GM12878 (cell line): ENCODE measurements around the gene RANGAP1. TPM values are rescaled to one million over a fixed set of nuclear protein-coding genes. Genes with fewer than 3 reads are reported as not detected.

Experiments used
- ATAC-seq: fragments of 200-7000 bp; cut with Tn5 transposase; 3 replicates; pipeline ENCODE4 v1.9.1; 2020; ENCODE audit warnings: mild to moderate bottlenecking, moderate library complexity
- BruUV-seq: library from RNA; stranded (reverse); fragments of 400-500 nt; replicated peaks from 2 replicates; lab custom pipeline; 2021; lab: Mats Ljungman, UMichigan
- CTCF ChIA-PET: fragments of 300-600 bp; sonication (Branson Sonifier 250); formaldehyde crosslinking; extraction: SDS; loops from one replicate; lab custom pipeline; 2021; ENCODE audit warnings: inconsistent platforms; lab: Yijun Ruan, JAX
- POLR2A ChIA-PET: fragments of 350-600 bp; formaldehyde crosslinking; extraction: SDS; loops from one replicate; lab custom pipeline; 2021; ENCODE audit warnings: inconsistent platforms; lab: Charles Lee
- RAD21 ChIA-PET: fragments of 300-600 bp; sonication (Branson Sonifier 250); formaldehyde crosslinking; loops from one replicate; lab custom pipeline; 2023; ENCODE audit warnings: antibody characterized with exemption; ENCODE audit not compliant: unreplicated experiment; lab: Charles Lee
- SMC1A ChIA-PET: fragments of 300-600 bp; sonication (Branson Sonifier 250); formaldehyde crosslinking; loops from one replicate; lab custom pipeline; 2023; ENCODE audit not compliant: unreplicated experiment, uncharacterized antibody; lab: Charles Lee
- DNase-seq: peaks from one replicate; pipeline ENCODE4 v3.0.0-alpha.2; 2011; ENCODE audit warnings: low read depth, low spot score
- FAIRE-seq: peaks from 3 replicates; lab custom pipeline; 2011; peaks lifted over from hg19 to GRCh38; lab: Jason Lieb, UNC
- H2AFZ ChIP-seq: 2 replicates; pipeline ENCODE4 v1.6.0; 2011; ENCODE audit warnings: low read depth, low read length, control low read depth; ENCODE audit not compliant: control insufficient read depth
- H3K27ac ChIP-seq: 2 replicates; pipeline ENCODE4 v1.5.1; 2011; ENCODE audit warnings: control low read depth; ENCODE audit not compliant: control insufficient read depth, insufficient read depth
- H3K27me3 ChIP-seq, 2 experiments: replicated peaks in 1 of 2; 2 replicates each; pipeline versions ENCODE4 v1.6.0 to v1.6.1; 2011; ENCODE audit warnings: low read length in 1 of 2; ENCODE audit not compliant: control insufficient read depth in 2 of 2, insufficient read depth in 2 of 2
- H3K36me3 ChIP-seq, 2 experiments: 2 replicates each; pipeline ENCODE4 v1.5.1; 2011; ENCODE audit warnings: low read length in 1 of 2; ENCODE audit not compliant: control insufficient read depth in 2 of 2, insufficient read depth in 2 of 2
- H3K4me1 ChIP-seq: 2 replicates; pipeline ENCODE4 v1.6.1; 2011; ENCODE audit warnings: mild to moderate bottlenecking, low read length, moderate library complexity, mixed read lengths; ENCODE audit not compliant: control insufficient read depth, insufficient read depth
- H3K4me2 ChIP-seq: 2 replicates; pipeline ENCODE4 v1.6.0; 2011; ENCODE audit warnings: control low read depth; ENCODE audit not compliant: control insufficient read depth, insufficient read depth
- H3K4me3 ChIP-seq: fragments of 200-600 bp; sonication (generic); 2 replicates; pipeline ENCODE4 v1.5.1; 2016
- H3K79me2 ChIP-seq: 2 replicates; pipeline ENCODE4 v1.6.0; 2011; ENCODE audit warnings: low read length; ENCODE audit not compliant: control insufficient read depth, insufficient read depth
- H3K9ac ChIP-seq: 2 replicates; pipeline ENCODE4 v1.8.0; 2011; ENCODE audit warnings: low read length, control low read depth, mixed read lengths; ENCODE audit not compliant: control insufficient read depth, insufficient read depth
- H3K9me3 ChIP-seq: replicated peaks from 3 replicates; pipeline ENCODE4 v1.5.1; 2011; ENCODE audit warnings: mild to moderate bottlenecking, low read length; ENCODE audit not compliant: control insufficient read depth, insufficient read depth
- H4K20me1 ChIP-seq: 2 replicates; pipeline ENCODE4 v1.6.0; 2011; ENCODE audit not compliant: control insufficient read depth, insufficient read depth
- ATF7 ChIP-seq: fragments of 450-650 bp; IDR thresholded peaks from 2 replicates; pipeline ENCODE4 v1.6.1; 2016; ENCODE audit warnings: low read depth, mild to moderate bottlenecking
- BMI1 ChIP-seq: fragments of 450-650 bp; IDR thresholded peaks from 2 replicates; pipeline ENCODE4 v1.6.1; 2016; ENCODE audit warnings: mild to moderate bottlenecking, moderate library complexity, borderline replicate concordance
- BRCA1 ChIP-seq: IDR thresholded peaks from 2 replicates; pipeline ENCODE4 v1.6.1; 2011; ENCODE audit warnings: low read depth, low read length, improper control_type of control experiment
- ELK1 ChIP-seq: IDR thresholded peaks from 2 replicates; pipeline ENCODE4 v1.6.1; 2012; ENCODE audit warnings: low read depth, low read length, improper control_type of control experiment
- IKZF1 ChIP-seq: fragments of 450-650 bp; conservative IDR thresholded peaks from 2 replicates; pipeline ENCODE4 v1.6.1; 2017; ENCODE audit warnings: antibody characterized with exemption, mild to moderate bottlenecking
- NFYA ChIP-seq: IDR thresholded peaks from 2 replicates; pipeline ENCODE4 v1.6.1; 2011; ENCODE audit warnings: low read depth, mild to moderate bottlenecking, low read length, improper control_type of control experiment, borderline replicate concordance
- SP1 ChIP-seq: IDR thresholded peaks from one replicate; pipeline ENCODE4 v1.6.1; 2011; ENCODE audit warnings: low read depth, low read length
- WGBS: methylation state at CpG from one replicate; pipeline ENCODE4 v1.1.6; 2016; ENCODE audit warnings: low lambda C conversion rate; ENCODE audit not compliant: insufficient replicate concordance, insufficient coverage; ENCODE audit errors: missing lambda C conversion rate; 5-methylcytosine and 5-hydroxymethylcytosine counted together
- in situ Hi-C: fragments of 300-500 bp; cut with MboI; formaldehyde crosslinking; loops from 9 replicates; pipeline ENCODE4 v1.14.3; 2018; ENCODE audit warnings: mixed read lengths
- intact Hi-C: fragments of 100-400 bp; cut with micrococcal nuclease; formaldehyde crosslinking; loops from one replicate; pipeline ENCODE4 v1.14.2; 2022; ENCODE audit not compliant: unreplicated experiment
- polyA plus RNA-seq, 11 experiments: library from polyadenylated mRNA; depleted of rRNA in 4 of 11; unstranded in 6 of 11; stranded (reverse) in 5 of 11; fragments of >200 nt; fragmentation: Nextera tagmentation in 4 of 11; fragmentation: Illumina TruSeq in 1 of 11; extraction: Ambion mirVana in 4 of 11; extraction: Trizol in 1 of 11; gene quantifications; 1 replicate in 1 of 11; 2 replicates in 10 of 11; pipeline versions ENCODE4 v1.2.1 to v1.2.3, GENCODE V29; 2011 to 2016; ENCODE audit warnings: inconsistent platforms in 2 of 11, missing spikeins in 2 of 11, low read depth in 1 of 11
- total RNA-seq, 4 experiments: library from RNA; depleted of rRNA in 3 of 4; stranded (reverse); fragments of >200 nt in 3 of 4; fragmentation: Illumina TruSeq in 1 of 4; extraction: Trizol in 1 of 4; gene quantifications; 2 replicates each; pipeline versions ENCODE4 v1.2.1 to v1.2.3, GENCODE V29; 2013 to 2021

RANGAP1 gene
- total and polyA plus RNA-seq, 10 of the 15 experiments (the other 5 are each of a cell fraction or from before 2014, with no cell fraction given): 2.5 to 109 (median 60.2) TPM

GRCh38 chr22:41252365-41252764, 33.6 kb downstream of the RANGAP1 start:
- BruUV-seq: no TSS peak
- H2AFZ ChIP-seq: no peak overlapping the region
- TF ChIP-seq IKZF1 (no peak), ATF7 (no peak), NFYA (no peak), BRCA1 (no peak), SP1 (no peak), BMI1 (no peak)
- H3K79me2 ChIP-seq: no peaks in the 10 kb centered on the region
- no peaks in the 10 kb centered on the region for H3K4me1 ChIP-seq
- ATAC-seq (no peak), DNase-seq (no peak), FAIRE-seq (no peak)
- WGBS: 98% methylated on average over 8 of the region's 8 CpGs
- H3K27ac ChIP-seq: no peak overlapping the region
- H3K9ac ChIP-seq: no peak overlapping the region
- H3K9me3 ChIP-seq: no peaks in the 10 kb centered on the region
- POLR2A ChIA-PET: no interaction called here
- intact Hi-C loops (no loop called here), in situ Hi-C loops (no loop called here)
- H3K4me3 ChIP-seq: no peak overlapping the region
- H4K20me1 ChIP-seq: no peaks in the 10 kb centered on the region
- RAD21 ChIA-PET: no interaction called here
- CTCF ChIA-PET: no interaction called here
- H3K36me3 ChIP-seq: peaks cover 11 to 65% of the 10 kb centered on the region in 2 experiments
- H3K27me3 ChIP-seq: no peaks in the 10 kb centered on the region
- SMC1A ChIA-PET: no interaction called here
- H3K4me2 ChIP-seq: no peak overlapping the region

GRCh38 chr22:41250127-41250526, 35.9 kb downstream of the RANGAP1 start:
- no TSS peak for BruUV-seq
- ChIA-PET CTCF (no interaction called here), RAD21 (no interaction called here), POLR2A (no interaction called here), SMC1A (no interaction called here)
- Histone ChIP-seq H3K4me1 (no peaks in the 10 kb centered on the region), H3K79me2 (no peaks in the 10 kb centered on the region), H3K9me3 (no peaks in the 10 kb centered on the region), H3K4me2 (no peak overlapping the region), H3K36me3 (peaks cover 12 to 62% of the 10 kb centered on the region in 2 experiments), H2AFZ (no peak overlapping the region), H3K27me3 (no peaks in the 10 kb centered on the region), H3K4me3 (no peak overlapping the region), H3K9ac (no peak overlapping the region), H3K27ac (no peak overlapping the region), H4K20me1 (no peaks in the 10 kb centered on the region)
- in situ Hi-C loops: no loop called here
- DNase-seq: no peak
- intact Hi-C loops: no loop called here
- WGBS: 95% methylated on average over 12 of the region's 12 CpGs
- FAIRE-seq: no peak
- ATAC-seq: no peak
- no peak for TF ChIP-seq ELK1
- TF ChIP-seq, all 136 proteins: peak for 0
